CD4-positive, alpha-beta T cell (primary cell): ENCODE data around the gene CSF1. TPM values are rescaled to one million over a fixed set of nuclear protein-coding genes. Genes with fewer than 3 reads are reported as not detected.

Experiments
- ATAC-seq: fragments of 200-7000 bp; cut with Tn5 transposase; one replicate; pipeline ENCODE4 v1.10.0; 2022; ENCODE audit warnings: mild to moderate bottlenecking; ENCODE audit not compliant: poor library complexity
- CTCF ChIA-PET: fragments of 350-600 bp; sonication (Branson Sonifier 250); formaldehyde crosslinking; loops from one replicate; lab custom pipeline; 2021; ENCODE audit warnings: antibody characterized with exemption, inconsistent platforms; lab: Charles Lee
- POLR2A ChIA-PET: fragments of 350-600 bp; sonication (Branson Sonifier 250); formaldehyde crosslinking; loops from one replicate; lab custom pipeline; 2021; ENCODE audit warnings: antibody characterized with exemption, inconsistent platforms; lab: Charles Lee
- DNase-seq, 14 experiments: peaks; one replicate each; pipeline ENCODE4 v3.0.0-alpha.2; 2013 to 2020; ENCODE audit warnings: mixed read lengths in 2 of 14
- H3K27ac ChIP-seq, 2 donors: one replicate each; pipeline versions ENCODE4 v1.5.1 to v1.7.0; 2013; ENCODE audit warnings: low read length in 2 of 2, low read depth in 1 of 2, mild to moderate bottlenecking in 1 of 2
- H3K27me3 ChIP-seq, 2 experiments: 1 replicate in 1 of 2; 2 replicates in 1 of 2; pipeline versions ENCODE4 v1.6.1 to v1.7.0; 2013; ENCODE audit warnings: low read length in 2 of 2, control low read depth in 1 of 2, mild to moderate bottlenecking in 1 of 2, moderate library complexity in 1 of 2; ENCODE audit not compliant: insufficient read depth in 2 of 2, control insufficient read depth in 1 of 2
- H3K36me3 ChIP-seq: one replicate; pipeline ENCODE4 v1.6.1; 2013; ENCODE audit warnings: low read length, control low read depth; ENCODE audit not compliant: insufficient read depth
- H3K4me1 ChIP-seq: one replicate; pipeline ENCODE4 v1.6.1; 2013; ENCODE audit warnings: low read length, control low read depth; ENCODE audit not compliant: insufficient read depth
- H3K4me3 ChIP-seq: one replicate; pipeline ENCODE4 v1.5.1; 2013; ENCODE audit warnings: mild to moderate bottlenecking, low read length, moderate library complexity
- H3K9me3 ChIP-seq, 2 experiments: 1 replicate in 1 of 2; 2 replicates in 1 of 2; pipeline versions ENCODE4 v1.6.1 to v1.7.0; 2013; ENCODE audit warnings: low read length in 2 of 2, mild to moderate bottlenecking in 2 of 2, control low read depth in 1 of 2, moderate library complexity in 1 of 2; ENCODE audit not compliant: control insufficient read depth in 1 of 2, insufficient read depth in 1 of 2
- H3K27ac Mint-ChIP-seq: one replicate; pipeline ENCODE4 v1.8.0; 2020; ENCODE audit warnings: mixed read lengths
- H3K27me3 Mint-ChIP-seq: one replicate; pipeline ENCODE4 v1.8.0; 2021; ENCODE audit warnings: mixed read lengths
- H3K36me3 Mint-ChIP-seq: one replicate; pipeline ENCODE4 v1.8.0; 2021; ENCODE audit warnings: low read depth, mixed read lengths
- H3K4me1 Mint-ChIP-seq: one replicate; pipeline ENCODE4 v1.8.0; 2021; ENCODE audit warnings: low read depth, mixed read lengths
- H3K4me3 Mint-ChIP-seq: one replicate; pipeline ENCODE4 v1.8.0; 2020; ENCODE audit warnings: mild to moderate bottlenecking, mixed read lengths
- H3K9me3 Mint-ChIP-seq: one replicate; pipeline ENCODE4 v1.8.0; 2020; ENCODE audit warnings: mixed read lengths
- intact Hi-C, 2 experiments: fragments of 100-400 bp; cut with DNase I in 1 of 2; cut with micrococcal nuclease in 1 of 2; formaldehyde crosslinking; loops; one replicate each; pipeline versions ENCODE4 v1.15.1 to v1.9.0; 2023 to 2025; cut with DNase I, micrococcal nuclease
- total RNA-seq, 174 experiments: library from RNA in 2 of 174; stranded (reverse) in 2 of 174; gene quantifications; one replicate each; pipeline ENCODE4 v1.2.3 and lab custom pipeline; 2021 to 2026
- TF ChIP-seq, protein P1 (sequence below): fragments of 200-600 bp; IDR thresholded peaks from one replicate; pipeline ENCODE4 v1.8.0; 2022; ENCODE audit warnings: antibody characterized with exemption, mild to moderate bottlenecking

Gene CSF1
- total RNA-seq, 2 experiments from 2014 or later: 6.5 to 6.7 TPM

DNA sequence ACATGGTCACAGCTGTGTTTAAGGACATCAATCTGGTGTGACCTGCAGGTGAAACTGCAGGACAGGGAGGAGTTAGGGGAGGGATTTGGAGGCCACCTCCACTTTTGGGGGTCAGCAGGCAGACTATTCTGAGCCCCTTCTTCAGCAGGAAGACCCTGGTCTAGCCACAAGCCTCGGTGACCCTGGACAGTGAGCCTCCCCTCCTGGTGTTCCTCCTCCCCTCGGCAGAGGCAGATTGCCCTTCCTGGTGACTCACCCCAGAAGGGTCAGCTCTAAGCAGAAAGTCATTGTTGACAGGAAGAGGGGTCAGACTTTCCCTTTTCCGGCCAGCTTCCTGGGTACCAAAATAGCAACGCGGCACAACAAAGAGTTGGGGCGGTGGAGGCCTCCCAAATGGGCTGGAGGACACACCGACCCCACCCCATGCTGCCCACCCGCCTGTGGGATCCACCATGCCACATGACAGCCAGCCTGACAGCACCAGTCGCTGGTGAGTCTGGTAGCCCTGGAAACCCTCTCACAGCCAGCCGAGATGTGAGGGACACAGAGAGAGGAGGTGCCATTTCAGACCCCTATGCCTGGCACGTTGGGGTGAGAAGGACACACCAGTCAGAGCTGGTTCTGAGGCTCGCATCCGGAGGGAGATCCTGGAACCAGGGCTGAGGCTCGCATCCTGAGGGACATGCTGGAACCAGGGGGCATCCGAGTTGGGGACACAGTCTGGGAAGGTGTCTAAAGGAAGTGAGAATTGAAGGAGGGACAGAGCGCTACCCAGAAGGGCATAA, 14.7 kb upstream of the CSF1 start:
- ChIA-PET POLR2A (no interaction called here), CTCF (no interaction called here)
- Mint-ChIP-seq H3K9me3 (no peaks in the 10 kb centered on the region), H3K27ac (no peak overlapping the region), H3K36me3 (no peaks in the 10 kb centered on the region), H3K4me1 (no peaks in the 10 kb centered on the region), H3K4me3 (no peak overlapping the region), H3K27me3 (no peaks in the 10 kb centered on the region)
- TF ChIP-seq, protein P1, sequence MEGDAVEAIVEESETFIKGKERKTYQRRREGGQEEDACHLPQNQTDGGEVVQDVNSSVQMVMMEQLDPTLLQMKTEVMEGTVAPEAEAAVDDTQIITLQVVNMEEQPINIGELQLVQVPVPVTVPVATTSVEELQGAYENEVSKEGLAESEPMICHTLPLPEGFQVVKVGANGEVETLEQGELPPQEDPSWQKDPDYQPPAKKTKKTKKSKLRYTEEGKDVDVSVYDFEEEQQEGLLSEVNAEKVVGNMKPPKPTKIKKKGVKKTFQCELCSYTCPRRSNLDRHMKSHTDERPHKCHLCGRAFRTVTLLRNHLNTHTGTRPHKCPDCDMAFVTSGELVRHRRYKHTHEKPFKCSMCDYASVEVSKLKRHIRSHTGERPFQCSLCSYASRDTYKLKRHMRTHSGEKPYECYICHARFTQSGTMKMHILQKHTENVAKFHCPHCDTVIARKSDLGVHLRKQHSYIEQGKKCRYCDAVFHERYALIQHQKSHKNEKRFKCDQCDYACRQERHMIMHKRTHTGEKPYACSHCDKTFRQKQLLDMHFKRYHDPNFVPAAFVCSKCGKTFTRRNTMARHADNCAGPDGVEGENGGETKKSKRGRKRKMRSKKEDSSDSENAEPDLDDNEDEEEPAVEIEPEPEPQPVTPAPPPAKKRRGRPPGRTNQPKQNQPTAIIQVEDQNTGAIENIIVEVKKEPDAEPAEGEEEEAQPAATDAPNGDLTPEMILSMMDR: no peak
- Histone ChIP-seq H3K27me3 (no peaks in the 10 kb centered on the region), H3K36me3 (no peaks in the 10 kb centered on the region), H3K4me1 (peaks cover 25% of the 10 kb centered on the region), H3K9me3 (no peaks in the 10 kb centered on the region), H3K27ac (no peak overlapping the region), H3K4me3 (no peak overlapping the region)
- DNase-seq (peak in 3 of 14 experiments; percentile 26 to 59 (median 54)), ATAC-seq (no peak)
- intact Hi-C loops: no loop called here

DNA sequence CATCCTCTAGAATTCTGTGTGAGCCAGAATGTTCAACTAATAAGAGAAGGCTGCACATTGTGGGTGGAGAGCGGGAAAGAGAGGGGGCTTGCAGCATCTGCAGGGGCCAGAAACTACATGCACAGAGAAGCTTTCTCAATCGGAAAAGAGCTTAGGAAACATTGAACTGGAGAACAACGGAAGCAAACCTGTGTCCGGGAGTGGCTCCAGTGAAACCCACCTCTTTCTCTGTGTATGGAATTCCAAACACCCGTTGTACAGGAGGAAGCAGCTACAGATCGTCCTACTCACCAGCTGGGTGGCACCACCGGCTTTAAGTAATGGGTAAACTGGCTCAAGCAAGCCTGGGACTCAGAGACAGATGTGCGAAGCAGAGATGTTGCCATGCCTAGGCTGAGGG, 14.0 kb upstream of the CSF1 start:
- no peaks in the 10 kb centered on the region for H3K9me3 ChIP-seq
- no peaks in the 10 kb centered on the region for H3K36me3 Mint-ChIP-seq
- H3K4me3 Mint-ChIP-seq: no peak overlapping the region
- no peak for DNase-seq
- no peak overlapping the region for H3K4me3 ChIP-seq
- H3K9me3 Mint-ChIP-seq: no peaks in the 10 kb centered on the region
- H3K27me3 ChIP-seq: no peaks in the 10 kb centered on the region
- no peak for ATAC-seq
- H3K4me1 ChIP-seq: peaks cover 29% of the 10 kb centered on the region
- POLR2A ChIA-PET: no interaction called here
- peaks cover 4% of the 10 kb centered on the region for H3K4me1 Mint-ChIP-seq
- intact Hi-C loops: no loop called here
- TF ChIP-seq, protein P1: no peak
- H3K36me3 ChIP-seq: no peaks in the 10 kb centered on the region
- CTCF ChIA-PET: no interaction called here
- no peak overlapping the region for H3K27ac Mint-ChIP-seq
- no peak overlapping the region for H3K27ac ChIP-seq
- H3K27me3 Mint-ChIP-seq: no peaks in the 10 kb centered on the region

DNA sequence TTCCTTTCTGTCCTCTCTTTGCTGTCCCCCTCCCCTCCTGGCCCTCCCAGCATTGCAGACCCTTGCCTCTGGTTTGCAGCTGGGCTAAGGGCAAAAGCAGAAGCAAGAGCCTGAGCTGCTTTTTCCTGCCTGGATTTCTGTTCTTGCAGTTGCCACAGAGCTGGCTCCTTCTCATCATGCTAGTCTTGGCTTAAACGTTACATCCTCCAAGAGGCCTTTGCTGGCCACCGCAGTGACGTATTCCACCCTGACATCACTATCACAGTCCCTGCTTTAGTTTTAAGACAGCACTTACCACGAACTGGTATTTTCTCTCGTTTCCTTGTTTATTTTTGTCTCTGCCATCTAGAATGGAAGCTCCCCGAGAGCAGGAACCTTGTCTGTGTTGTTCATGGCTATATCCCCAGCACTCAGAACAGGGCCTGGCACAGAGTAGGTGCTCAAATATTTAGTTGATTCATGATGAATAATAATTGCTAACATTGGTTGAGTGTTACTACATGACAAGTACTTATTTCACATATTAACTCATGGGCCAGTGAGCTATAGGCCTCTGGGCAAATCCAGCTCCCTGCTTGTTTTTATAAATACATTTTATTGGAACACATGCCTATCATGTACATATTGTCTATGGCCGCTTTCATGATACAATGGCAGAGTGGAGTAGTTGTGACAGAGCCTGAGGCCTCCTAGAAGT, 13.2 kb upstream of the CSF1 start:
- DNase-seq (no peak), ATAC-seq (no peak)
- Mint-ChIP-seq H3K4me3 (no peak overlapping the region), H3K27ac (no peak overlapping the region), H3K9me3 (no peaks in the 10 kb centered on the region), H3K4me1 (peaks cover 4% of the 10 kb centered on the region), H3K27me3 (no peaks in the 10 kb centered on the region), H3K36me3 (no peaks in the 10 kb centered on the region)
- no peaks in the 10 kb centered on the region for H3K9me3 ChIP-seq
- no peak overlapping the region for H3K4me3 ChIP-seq
- H3K4me1 ChIP-seq: peaks cover 30% of the 10 kb centered on the region
- CTCF ChIA-PET: no interaction called here
- no peaks in the 10 kb centered on the region for H3K27me3 ChIP-seq
- TF ChIP-seq, protein P1: no peak
- POLR2A ChIA-PET: no interaction called here
- no peaks in the 10 kb centered on the region for H3K36me3 ChIP-seq
- no peak overlapping the region for H3K27ac ChIP-seq
- intact Hi-C loops: no loop called here
